GM21360 (cell line): ENCODE measurements around the gene PPP1R12B.
"Not testable (repeated sequence)": the region's sequence is repeated elsewhere in the genome, so short reads cannot be mapped to it uniquely, and the experiment has no call there.

ENCODE experiments used
- ATAC-seq: cut with Tn5 transposase; IDR thresholded peaks from one replicate; pipeline ENCODE4 v1.9.1; 2021; ENCODE audit warnings: mild to moderate bottlenecking, moderate library complexity; ENCODE audit not compliant: unreplicated experiment

PPP1R12B gene

GRCh38 chr1:202401771-202402170 lies 53.3 kb downstream of the PPP1R12B start:
- not testable (repeated sequence) for ATAC-seq

GRCh38 chr1:202403381-202403780 lies 54.9 kb downstream of the PPP1R12B start:
- ATAC-seq = not testable (repeated sequence)

GRCh38 chr1:202405928-202406327 lies 57.4 kb downstream of the PPP1R12B start:
- no peak for ATAC-seq

GRCh38 chr1:202406896-202407295 lies 58.4 kb downstream of the PPP1R12B start:
- not testable (repeated sequence) for ATAC-seq

GRCh38 chr1:202407378-202407777 lies 58.9 kb downstream of the PPP1R12B start:
- not testable (repeated sequence) for ATAC-seq

GRCh38 chr1:202410251-202410650 lies 61.8 kb downstream of the PPP1R12B start:
- ATAC-seq = not testable (repeated sequence)

- ATAC-seq = not testable (repeated sequence)
Measured at GRCh38 chr1:202410854-202411357, 62.4 kb downstream of the PPP1R12B start.

- ATAC-seq = no peak
Measured at GRCh38 chr1:202411422-202411821, 62.9 kb downstream of the PPP1R12B start.

GRCh38 chr1:202412421-202412820 lies 63.9 kb downstream of the PPP1R12B start:
- not testable (repeated sequence) for ATAC-seq

- ATAC-seq = no peak
Measured at GRCh38 chr1:202416641-202417040, 68.1 kb downstream of the PPP1R12B start.

GRCh38 chr1:202417141-202417540 lies 68.6 kb downstream of the PPP1R12B start:
- not testable (repeated sequence) for ATAC-seq

GRCh38 chr1:202417762-202418201 lies 69.3 kb downstream of the PPP1R12B start:
- ATAC-seq = not testable (repeated sequence)

- not testable (repeated sequence) for ATAC-seq
Measured at GRCh38 chr1:202419731-202420130, 71.2 kb downstream of the PPP1R12B start.

GRCh38 chr1:202420422-202421094 lies 72.1 kb downstream of the PPP1R12B start:
- not testable (repeated sequence) for ATAC-seq

- ATAC-seq = not testable (repeated sequence)
Measured at GRCh38 chr1:202422709-202423108, 74.2 kb downstream of the PPP1R12B start.

- ATAC-seq = not testable (repeated sequence)
Measured at GRCh38 chr1:202424260-202424659, 75.8 kb downstream of the PPP1R12B start.

GRCh38 chr1:202430111-202430510 lies 81.6 kb downstream of the PPP1R12B start:
- not testable (repeated sequence) for ATAC-seq

- ATAC-seq = not testable (repeated sequence)
Measured at GRCh38 chr1:202432338-202432737, 83.8 kb downstream of the PPP1R12B start.

GRCh38 chr1:202433155-202434043 lies 84.9 kb downstream of the PPP1R12B start:
- no peak for ATAC-seq

GRCh38 chr1:202434059-202434458 lies 85.6 kb downstream of the PPP1R12B start:
- no peak for ATAC-seq

- ATAC-seq = no peak
Measured at GRCh38 chr1:202438393-202439174, 90.1 kb downstream of the PPP1R12B start.
